Measurements from ENCODE around the gene SLC9C2.

Gene SLC9C2

GRCh38 chr1:173555651-173556305, 47.1 kb downstream of the SLC9C2 start:
- no peak for DNase-seq (ENCODE audit: low read depth)
- H3K4me3 ChIP-seq (ENCODE audit: low read depth, low read length), result no peak overlapping the region
- no peak for TF ChIP-seq CTCF (IDR thresholded peaks at IDR 0.05; ENCODE audit: insufficient read depth, low read depth, low read length, missing control alignments)

- no peak for DNase-seq (ENCODE audit: low read depth)
- TF ChIP-seq CTCF (IDR thresholded peaks at IDR 0.05; ENCODE audit: insufficient read depth, low read depth, low read length, missing control alignments), result no peak
- H3K4me3 ChIP-seq (ENCODE audit: low read depth, low read length), result no peak overlapping the region
Observed at GRCh38 chr1:173554541-173555250, 48.2 kb downstream of the SLC9C2 start.

- no peak overlapping the region for H3K4me3 ChIP-seq (ENCODE audit: low read depth, low read length)
- DNase-seq (ENCODE audit: low read depth), result no peak
- TF ChIP-seq CTCF (IDR thresholded peaks at IDR 0.05; ENCODE audit: insufficient read depth, low read depth, low read length, missing control alignments), result no peak
Observed at GRCh38 chr1:173554089-173554488, 48.8 kb downstream of the SLC9C2 start.

GRCh38 chr1:173553312-173553711, 49.6 kb downstream of the SLC9C2 start:
- no peak overlapping the region for H3K4me3 ChIP-seq (ENCODE audit: low read depth, low read length)
- no peak for TF ChIP-seq CTCF (IDR thresholded peaks at IDR 0.05; ENCODE audit: insufficient read depth, low read depth, low read length, missing control alignments)
- DNase-seq (ENCODE audit: low read depth), result no peak

GRCh38 chr1:173551699-173552098, 51.2 kb downstream of the SLC9C2 start:
- no peak for DNase-seq (ENCODE audit: low read depth)
- TF ChIP-seq CTCF (IDR thresholded peaks at IDR 0.05; ENCODE audit: insufficient read depth, low read depth, low read length, missing control alignments), result no peak
- no peak overlapping the region for H3K4me3 ChIP-seq (ENCODE audit: low read depth, low read length)

- no peak for DNase-seq (ENCODE audit: low read depth)
- no peak for TF ChIP-seq CTCF (IDR thresholded peaks at IDR 0.05; ENCODE audit: insufficient read depth, low read depth, low read length, missing control alignments)
- H3K4me3 ChIP-seq (ENCODE audit: low read depth, low read length), result no peak overlapping the region
Observed at GRCh38 chr1:173549813-173550212, 53.1 kb downstream of the SLC9C2 start.
